GDM1 (cell line): ENCODE results near the gene APOE.
"Not testable (repeated sequence)": the region's sequence is repeated elsewhere in the genome, so short reads cannot be mapped to it uniquely, and the experiment has no call there.

Experiments
- DNase-seq: peaks from one replicate; lab custom pipeline; 2025; lab: John Stamatoyannopoulos, UW

APOE gene

GRCh38 chr19:44905437-44906160, at the start of gene APOE:
TSS of gene APOE (plus strand) at chr19:44905796. CDS start at chr19:44906625, 829 bp downstream.
- no peak for DNase-seq

- peak; percentile 93 for DNase-seq
Observed at GRCh38 chr19:44856421-44857083, 49.0 kb upstream of the APOE start.

GRCh38 chr19:44857837-44858236, 47.8 kb upstream of the APOE start:
- no peak for DNase-seq

- DNase-seq: not testable (repeated sequence)
Observed at GRCh38 chr19:44861576-44861975, 44.0 kb upstream of the APOE start.

- no peak for DNase-seq
Observed at GRCh38 chr19:44863990-44864389, 41.6 kb upstream of the APOE start.

GRCh38 chr19:44865196-44865767, 40.3 kb upstream of the APOE start:
- DNase-seq: no peak

GRCh38 chr19:44866664-44867063, 38.9 kb upstream of the APOE start:
- DNase-seq: no peak

- DNase-seq: no peak
Observed at GRCh38 chr19:44867578-44867977, 38.0 kb upstream of the APOE start.

- DNase-seq: peak; percentile 14
Observed at GRCh38 chr19:44869733-44870470, 35.7 kb upstream of the APOE start.

- no peak for DNase-seq
Observed at GRCh38 chr19:44871809-44872208, 33.8 kb upstream of the APOE start.

- no peak for DNase-seq
Observed at GRCh38 chr19:44872661-44873060, 32.9 kb upstream of the APOE start.

- DNase-seq: no peak
Observed at GRCh38 chr19:44874317-44874716, 31.3 kb upstream of the APOE start.

GRCh38 chr19:44875666-44876451, 29.7 kb upstream of the APOE start:
- no peak for DNase-seq

GRCh38 chr19:44876930-44877535, 28.6 kb upstream of the APOE start:
- DNase-seq: peak; percentile 30

- DNase-seq: no peak
Observed at GRCh38 chr19:44878120-44878865, 27.3 kb upstream of the APOE start.

GRCh38 chr19:44879309-44880065, 26.1 kb upstream of the APOE start:
- no peak for DNase-seq

- DNase-seq: no peak
Observed at GRCh38 chr19:44882063-44882462, 23.5 kb upstream of the APOE start.

- DNase-seq: not testable (repeated sequence)
Observed at GRCh38 chr19:44882619-44883397, 22.8 kb upstream of the APOE start.

- no peak for DNase-seq
Observed at GRCh38 chr19:44883922-44884321, 21.7 kb upstream of the APOE start.
